ENCODE data around the gene PIWIL4. TPM values are rescaled to one million over a fixed set of nuclear protein-coding genes. Genes with fewer than 3 reads are reported as not detected.

PIWIL4 gene
- total and polyA plus RNA-seq, 9 of the 15 experiments (the other 6 are each of a cell fraction or from before 2014, with no cell fraction given) = 6.3 to 17.0 (median 10.8) TPM

- TF ChIP-seq, protein P1, sequence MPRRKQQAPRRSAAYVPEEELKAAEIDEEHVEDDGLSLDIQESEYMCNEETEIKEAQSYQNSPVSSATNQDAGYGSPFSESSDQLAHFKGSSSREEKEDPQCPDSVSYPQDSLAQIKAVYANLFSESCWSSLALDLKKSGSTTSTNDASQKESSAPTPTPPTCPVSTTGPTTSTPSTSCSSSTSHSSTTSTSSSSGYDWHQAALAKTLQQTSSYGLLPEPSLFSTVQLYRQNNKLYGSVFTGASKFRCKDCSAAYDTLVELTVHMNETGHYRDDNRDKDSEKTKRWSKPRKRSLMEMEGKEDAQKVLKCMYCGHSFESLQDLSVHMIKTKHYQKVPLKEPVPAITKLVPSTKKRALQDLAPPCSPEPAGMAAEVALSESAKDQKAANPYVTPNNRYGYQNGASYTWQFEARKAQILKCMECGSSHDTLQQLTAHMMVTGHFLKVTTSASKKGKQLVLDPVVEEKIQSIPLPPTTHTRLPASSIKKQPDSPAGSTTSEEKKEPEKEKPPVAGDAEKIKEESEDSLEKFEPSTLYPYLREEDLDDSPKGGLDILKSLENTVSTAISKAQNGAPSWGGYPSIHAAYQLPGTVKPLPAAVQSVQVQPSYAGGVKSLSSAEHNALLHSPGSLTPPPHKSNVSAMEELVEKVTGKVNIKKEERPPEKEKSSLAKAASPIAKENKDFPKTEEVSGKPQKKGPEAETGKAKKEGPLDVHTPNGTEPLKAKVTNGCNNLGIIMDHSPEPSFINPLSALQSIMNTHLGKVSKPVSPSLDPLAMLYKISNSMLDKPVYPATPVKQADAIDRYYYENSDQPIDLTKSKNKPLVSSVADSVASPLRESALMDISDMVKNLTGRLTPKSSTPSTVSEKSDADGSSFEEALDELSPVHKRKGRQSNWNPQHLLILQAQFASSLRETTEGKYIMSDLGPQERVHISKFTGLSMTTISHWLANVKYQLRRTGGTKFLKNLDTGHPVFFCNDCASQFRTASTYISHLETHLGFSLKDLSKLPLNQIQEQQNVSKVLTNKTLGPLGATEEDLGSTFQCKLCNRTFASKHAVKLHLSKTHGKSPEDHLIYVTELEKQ (CRISPR knock-in tag; IDR thresholded peaks at IDR 0.05) = no peak
- no peak for TF ChIP-seq ZNF407 (IDR thresholded peaks at IDR 0.05; ENCODE audit: low read depth)
- TF ChIP-seq PREB (CRISPR knock-in tag; IDR thresholded peaks at IDR 0.05) = no peak
- TF ChIP-seq, protein P2, sequence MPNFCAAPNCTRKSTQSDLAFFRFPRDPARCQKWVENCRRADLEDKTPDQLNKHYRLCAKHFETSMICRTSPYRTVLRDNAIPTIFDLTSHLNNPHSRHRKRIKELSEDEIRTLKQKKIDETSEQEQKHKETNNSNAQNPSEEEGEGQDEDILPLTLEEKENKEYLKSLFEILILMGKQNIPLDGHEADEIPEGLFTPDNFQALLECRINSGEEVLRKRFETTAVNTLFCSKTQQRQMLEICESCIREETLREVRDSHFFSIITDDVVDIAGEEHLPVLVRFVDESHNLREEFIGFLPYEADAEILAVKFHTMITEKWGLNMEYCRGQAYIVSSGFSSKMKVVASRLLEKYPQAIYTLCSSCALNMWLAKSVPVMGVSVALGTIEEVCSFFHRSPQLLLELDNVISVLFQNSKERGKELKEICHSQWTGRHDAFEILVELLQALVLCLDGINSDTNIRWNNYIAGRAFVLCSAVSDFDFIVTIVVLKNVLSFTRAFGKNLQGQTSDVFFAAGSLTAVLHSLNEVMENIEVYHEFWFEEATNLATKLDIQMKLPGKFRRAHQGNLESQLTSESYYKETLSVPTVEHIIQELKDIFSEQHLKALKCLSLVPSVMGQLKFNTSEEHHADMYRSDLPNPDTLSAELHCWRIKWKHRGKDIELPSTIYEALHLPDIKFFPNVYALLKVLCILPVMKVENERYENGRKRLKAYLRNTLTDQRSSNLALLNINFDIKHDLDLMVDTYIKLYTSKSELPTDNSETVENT (CRISPR knock-in tag; IDR thresholded peaks at IDR 0.05) = no peak
- TF ChIP-seq ZNF347 (CRISPR knock-in tag; IDR thresholded peaks at IDR 0.05; ENCODE audit: low read depth) = no peak
- no peak for TF ChIP-seq ZNF239 (CRISPR knock-in tag; IDR thresholded peaks at IDR 0.05)
- TF ChIP-seq ADNP (tag; IDR thresholded peaks at IDR 0.05) = no peak
- no peak for TF ChIP-seq KAT7 (CRISPR knock-in tag; IDR thresholded peaks at IDR 0.05; ENCODE audit: borderline replicate concordance)
- TF ChIP-seq, protein P3, sequence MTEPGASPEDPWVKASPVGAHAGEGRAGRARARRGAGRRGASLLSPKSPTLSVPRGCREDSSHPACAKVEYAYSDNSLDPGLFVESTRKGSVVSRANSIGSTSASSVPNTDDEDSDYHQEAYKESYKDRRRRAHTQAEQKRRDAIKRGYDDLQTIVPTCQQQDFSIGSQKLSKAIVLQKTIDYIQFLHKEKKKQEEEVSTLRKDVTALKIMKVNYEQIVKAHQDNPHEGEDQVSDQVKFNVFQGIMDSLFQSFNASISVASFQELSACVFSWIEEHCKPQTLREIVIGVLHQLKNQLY (CRISPR knock-in tag; conservative IDR thresholded peaks at IDR 0.05) = no peak
- TF ChIP-seq JUN (IDR thresholded peaks at IDR 0.05; ENCODE audit: borderline replicate concordance, low read depth, low read length) = no peak
- no peak for TF ChIP-seq JUN (CRISPR knock-in tag; IDR thresholded peaks at IDR 0.05; ENCODE audit: borderline replicate concordance)
Observed at GRCh38 chr11:94567181-94567670, at the start of gene PIWIL4 (continued).
